Measurements from ENCODE around the gene IL3RA.
"Not testable (repeated sequence)": the region's sequence is repeated elsewhere in the genome, so short reads cannot be mapped to it uniquely, and the experiment has no call there.

Gene IL3RA

GRCh38 chrX:1336331-1336943 lies at the start of gene IL3RA:
TSS of gene IL3RA (plus strand) at chrX:1336785. CDS start at chrX:1341766, 4,981 bp downstream.
- no peak for DNase-seq

GRCh38 chrX:1289535-1289934 lies 47.0 kb upstream of the IL3RA start:
- DNase-seq, result no peak

DNA sequence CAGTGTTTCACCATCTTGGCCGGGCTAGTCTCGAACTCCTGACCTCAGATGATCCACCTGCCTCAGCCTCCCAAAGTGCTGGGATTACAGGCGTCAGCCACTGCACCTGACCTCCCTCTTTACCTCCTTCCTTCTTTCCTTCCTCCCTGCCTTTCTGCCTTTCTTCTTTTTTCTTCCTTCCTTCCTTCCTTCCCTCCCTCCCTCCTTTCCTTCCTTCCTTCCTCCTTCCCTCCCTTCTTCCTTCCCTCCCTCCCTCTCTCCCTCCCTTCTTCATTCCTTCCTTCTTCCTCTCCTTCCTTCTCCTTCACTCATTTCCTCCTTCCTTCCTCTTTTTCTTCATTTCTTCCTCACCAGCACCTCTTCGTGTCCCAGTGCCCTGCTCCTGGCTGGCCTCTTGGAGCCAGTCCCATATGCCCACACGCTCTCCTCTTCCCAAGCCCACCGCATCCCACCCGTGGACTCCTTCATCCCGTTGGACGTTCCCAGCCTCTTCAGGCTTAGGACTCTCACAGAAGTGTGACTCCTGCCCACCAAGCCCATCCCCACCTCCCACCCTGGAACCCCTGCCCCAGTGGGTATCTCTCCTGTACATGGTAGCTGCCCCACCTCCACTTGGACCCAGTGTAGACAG lies 45.4 kb upstream of the IL3RA start:
- DNase-seq, result no peak

GRCh38 chrX:1292575-1293290 lies 43.9 kb upstream of the IL3RA start:
- DNase-seq, result no peak

- DNase-seq, result no peak
Measured at GRCh38 chrX:1294301-1295067, 42.1 kb upstream of the IL3RA start.

DNA sequence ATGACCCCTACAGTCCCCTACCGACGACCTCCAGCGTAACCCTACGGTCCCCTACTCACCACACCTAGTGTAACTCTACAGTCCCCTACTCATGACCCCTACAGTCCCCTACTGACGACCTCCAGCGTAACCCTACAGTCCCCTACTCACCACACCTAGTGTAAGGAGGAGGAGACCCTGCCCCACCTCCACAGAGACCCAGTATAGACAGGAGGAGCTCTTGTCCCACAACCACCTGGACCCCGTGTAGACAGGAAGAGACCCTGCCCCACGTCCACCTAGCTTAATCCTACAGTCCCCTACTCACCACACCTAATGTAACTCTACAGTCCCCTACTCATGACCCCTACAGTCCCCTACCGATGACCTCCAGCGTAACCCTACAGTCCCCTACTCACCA lies 41.0 kb upstream of the IL3RA start:
- no peak for DNase-seq

DNA sequence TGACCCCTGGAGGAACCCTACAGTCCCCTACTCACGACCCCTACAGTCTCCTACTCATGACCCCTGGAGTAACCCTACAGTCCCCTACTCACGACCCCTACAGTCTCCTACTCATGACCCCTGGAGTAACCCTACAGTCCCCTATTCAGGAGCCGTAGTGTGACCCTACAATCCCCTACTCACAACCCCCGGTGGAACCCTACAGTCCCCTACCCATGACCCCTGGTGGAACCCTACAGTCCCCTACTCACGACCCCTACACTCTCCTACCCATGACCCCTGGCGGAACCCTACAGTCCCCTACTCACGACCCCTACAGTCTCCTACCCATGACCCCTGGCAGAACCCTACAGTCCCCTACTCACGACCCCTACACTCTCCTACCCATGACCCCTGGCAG lies 39.0 kb upstream of the IL3RA start:
- DNase-seq, result not testable (repeated sequence)

DNA sequence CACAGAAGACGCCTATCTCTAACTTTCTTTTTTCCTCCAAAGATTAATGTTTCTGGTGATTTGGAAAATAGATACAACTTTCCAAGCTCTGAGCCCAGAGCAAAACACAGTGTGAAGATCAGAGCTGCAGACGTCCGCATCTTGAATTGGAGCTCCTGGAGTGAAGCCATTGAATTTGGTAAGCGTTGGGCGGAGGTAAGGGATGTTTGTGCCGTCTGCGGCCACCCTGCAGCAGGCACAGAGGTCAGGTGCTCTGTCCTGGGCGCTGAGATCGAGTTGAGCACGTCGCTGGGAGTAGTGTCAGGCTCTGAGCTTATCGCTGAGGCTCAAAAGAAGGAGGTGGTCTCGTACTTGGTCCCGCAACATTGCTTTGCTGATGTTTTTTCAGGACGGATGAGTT lies 36.1 kb upstream of the IL3RA start:
- DNase-seq, result no peak

- DNase-seq, result no peak
Measured at GRCh38 chrX:1305411-1305810, 31.2 kb upstream of the IL3RA start.

DNA sequence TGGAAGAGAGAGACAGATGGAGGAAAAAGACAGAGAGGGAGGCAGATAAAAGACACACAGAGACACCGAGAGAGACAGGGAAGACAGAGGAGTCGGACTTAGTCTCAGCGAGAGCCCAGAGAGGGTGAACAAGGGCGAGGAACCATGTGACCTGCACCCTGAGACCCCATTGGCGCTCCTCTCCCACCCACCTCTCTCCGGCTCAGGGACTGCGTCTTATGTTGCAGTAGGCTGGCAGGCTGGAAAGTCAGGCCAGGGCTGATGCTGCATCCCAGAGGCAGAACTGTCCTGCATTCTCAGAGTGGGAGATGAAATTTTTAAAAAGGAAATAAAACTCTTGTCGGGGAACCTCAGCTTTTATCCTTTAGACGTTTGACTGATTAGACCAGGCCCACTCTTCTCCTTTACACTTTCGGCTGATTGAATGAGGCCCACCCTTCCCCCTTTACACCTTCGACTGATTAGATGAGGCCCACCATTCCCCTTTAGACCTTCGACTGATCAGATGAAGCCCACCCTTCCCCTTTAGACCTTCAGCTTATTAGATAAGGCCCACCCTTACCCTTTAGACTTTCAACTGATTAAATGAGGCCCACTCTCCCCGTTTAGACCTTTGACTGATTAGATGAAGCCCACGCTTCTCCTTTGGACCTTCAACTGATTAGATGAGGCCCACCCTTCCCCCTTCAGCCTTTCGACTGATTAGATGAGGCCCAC lies 29.5 kb upstream of the IL3RA start:
- DNase-seq, result no peak

GRCh38 chrX:1307626-1308340 lies 28.8 kb upstream of the IL3RA start:
- no peak for DNase-seq

DNA sequence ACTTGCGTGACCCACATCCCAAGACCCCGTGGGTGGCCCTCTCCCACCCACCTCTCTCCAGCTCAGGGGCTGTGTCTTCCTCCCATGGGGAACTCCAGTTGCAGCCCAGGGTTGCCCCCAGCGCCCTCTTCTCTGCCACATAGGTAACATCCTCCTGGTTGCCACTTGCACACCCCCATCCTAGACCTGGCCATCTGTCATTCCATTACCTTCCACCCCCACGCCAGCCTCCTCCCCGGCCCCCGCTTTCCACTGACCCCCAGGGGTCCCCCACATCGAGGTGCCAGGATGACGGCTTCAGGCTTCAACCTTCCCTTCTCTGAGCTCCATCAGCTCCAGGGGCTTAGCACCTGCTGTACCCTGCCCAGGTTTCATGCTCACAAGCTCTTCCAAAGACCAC lies 28.1 kb upstream of the IL3RA start:
- no peak for DNase-seq

- DNase-seq, result not testable (repeated sequence)
Measured at GRCh38 chrX:1308917-1309316, 27.7 kb upstream of the IL3RA start.

DNA sequence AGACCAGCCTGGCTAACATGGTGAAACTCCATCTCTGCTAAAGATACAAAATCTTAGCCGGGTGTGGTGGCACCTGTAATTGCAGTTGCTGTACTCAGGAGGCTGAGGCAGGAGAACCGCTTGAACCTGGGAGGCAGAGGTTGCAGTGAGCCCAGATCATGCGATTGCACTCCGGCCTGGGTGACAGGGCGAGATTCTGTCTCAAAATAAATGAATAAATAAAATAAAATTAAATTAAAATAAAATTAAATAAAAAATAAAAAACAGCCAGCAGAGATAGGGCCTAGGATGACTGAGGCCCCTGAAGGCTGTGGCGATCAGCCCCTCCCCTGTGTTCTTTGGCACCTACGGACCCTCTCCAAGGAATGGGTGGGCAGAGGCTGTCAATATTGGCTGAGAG lies 22.8 kb upstream of the IL3RA start:
- no peak for DNase-seq

- peak in 1 of 2 donors; percentile 24 for DNase-seq
Measured at GRCh38 chrX:1316527-1316926, 20.1 kb upstream of the IL3RA start.

GRCh38 chrX:1321674-1322073 lies 14.9 kb upstream of the IL3RA start:
- DNase-seq, result no peak

DNA sequence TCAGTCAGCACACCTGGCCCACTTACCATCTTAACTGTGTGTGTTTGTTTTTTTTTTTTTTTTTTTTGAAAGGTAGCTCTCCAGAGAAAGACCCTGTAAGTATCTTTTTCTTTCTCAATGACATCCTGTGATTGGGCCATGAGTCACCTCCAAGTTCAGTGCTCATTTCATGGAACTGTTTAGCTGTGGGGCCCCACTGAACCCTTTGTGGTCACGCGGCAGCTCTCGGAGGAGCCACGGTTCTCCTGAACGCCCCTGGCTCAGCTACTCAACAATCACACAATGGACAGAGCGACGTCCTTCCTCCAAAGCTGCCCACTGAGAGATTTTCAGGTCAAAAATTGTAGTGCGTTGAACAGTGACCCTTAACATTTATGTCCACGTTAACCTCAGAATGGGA lies 14.2 kb upstream of the IL3RA start:
- peak in 1 of 2 donors; percentile 46 for DNase-seq

- DNase-seq, result peak; percentile 49 to 51
Measured at GRCh38 chrX:1323315-1323714, 13.3 kb upstream of the IL3RA start.

GRCh38 chrX:1325515-1326116 lies 11.0 kb upstream of the IL3RA start:
- DNase-seq, result no peak

- no peak for DNase-seq
Measured at GRCh38 chrX:1327651-1328304, 8.8 kb upstream of the IL3RA start.

GRCh38 chrX:1330605-1331004 lies 6.0 kb upstream of the IL3RA start:
- no peak for DNase-seq
